ENCODE measurements around the gene NEGR1.

Gene NEGR1

GRCh38 chr1:72229893-72230292, 52.4 kb downstream of the NEGR1 start:
- DNase-seq = no peak

DNA sequence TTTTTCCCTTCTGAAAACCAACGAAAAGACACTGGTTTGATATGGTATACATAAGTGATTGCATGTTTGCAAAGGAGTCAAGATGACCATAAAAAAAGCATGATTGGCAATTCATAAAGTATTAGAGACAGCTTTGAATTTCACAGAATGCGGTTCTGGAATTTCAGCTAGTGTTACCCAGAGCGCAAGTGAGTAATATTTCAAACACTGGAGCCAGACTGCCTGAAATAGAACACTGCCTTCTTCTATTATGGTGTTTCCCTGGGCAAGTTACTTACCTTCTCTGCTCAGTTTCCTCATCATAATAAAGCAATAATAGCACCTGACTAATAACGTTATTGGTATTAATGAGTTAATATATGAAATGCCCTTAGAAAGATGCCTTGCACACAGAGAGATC, 54.7 kb downstream of the NEGR1 start:
- DNase-seq = no peak

DNA sequence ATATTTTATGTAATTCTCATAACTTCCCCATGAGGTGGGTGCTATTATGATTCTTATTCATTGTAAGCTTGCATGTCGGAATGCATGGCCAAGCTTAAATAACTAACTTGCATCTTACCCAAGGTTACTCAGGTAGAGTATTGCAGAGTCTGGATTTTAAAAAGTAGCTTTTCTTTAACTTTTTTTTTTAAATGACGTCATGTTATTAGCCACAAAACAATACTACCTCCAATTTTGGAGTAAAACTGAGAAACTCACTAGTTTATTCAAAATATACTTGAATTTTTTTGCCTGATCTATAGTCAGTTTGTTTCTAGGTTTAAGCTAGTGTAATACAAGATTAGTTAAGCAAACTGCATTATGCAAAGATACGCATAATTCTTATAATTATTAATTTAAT, 57.8 kb downstream of the NEGR1 start:
- DNase-seq = no peak

DNA sequence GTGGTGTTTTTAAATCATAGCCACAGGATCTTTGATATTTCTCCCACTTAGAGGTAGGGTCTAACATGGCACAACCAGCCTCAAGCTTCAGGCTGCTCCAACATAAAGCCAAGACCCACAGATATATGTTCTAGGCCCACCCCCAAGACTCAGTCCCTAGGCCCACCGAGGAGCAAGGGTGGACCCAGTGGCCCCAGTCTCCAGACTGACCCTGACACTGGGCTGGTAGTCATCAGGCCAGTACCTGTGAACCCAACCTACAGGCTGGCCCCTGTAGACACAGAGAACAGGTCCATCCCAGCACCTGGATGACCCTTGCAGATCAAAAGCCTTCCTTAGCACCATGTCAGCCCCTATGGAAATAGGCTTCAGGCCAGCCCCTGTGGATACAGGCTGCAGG, 60.5 kb downstream of the NEGR1 start:
- no peak for DNase-seq

DNA sequence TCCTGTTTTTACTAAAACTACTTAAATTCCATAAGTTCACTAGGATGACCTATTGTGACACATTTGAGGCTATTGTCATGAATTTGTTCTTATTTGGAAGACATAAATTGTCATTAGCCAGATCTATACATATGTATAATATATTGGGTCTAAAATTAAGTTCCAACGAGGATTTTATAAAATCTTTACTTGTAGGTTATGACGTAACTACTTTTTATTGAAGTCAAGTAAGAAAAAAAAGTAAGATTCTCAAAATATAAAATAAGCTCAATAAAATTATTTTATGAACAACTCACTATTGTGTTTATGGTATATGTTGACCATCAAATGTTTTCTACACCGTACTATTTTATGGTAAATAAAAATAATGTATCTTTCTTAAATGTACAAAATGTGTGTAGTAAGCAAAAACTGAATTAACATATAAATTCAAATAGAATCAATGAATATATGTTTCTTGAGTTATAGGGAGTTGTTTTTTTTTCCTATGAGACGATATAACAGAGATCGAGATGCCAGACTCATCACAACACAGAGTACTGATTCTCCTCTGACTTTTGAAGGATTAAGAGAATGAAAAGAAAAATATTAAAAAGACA, 64.1 kb downstream of the NEGR1 start:
- DNase-seq = no peak

DNA sequence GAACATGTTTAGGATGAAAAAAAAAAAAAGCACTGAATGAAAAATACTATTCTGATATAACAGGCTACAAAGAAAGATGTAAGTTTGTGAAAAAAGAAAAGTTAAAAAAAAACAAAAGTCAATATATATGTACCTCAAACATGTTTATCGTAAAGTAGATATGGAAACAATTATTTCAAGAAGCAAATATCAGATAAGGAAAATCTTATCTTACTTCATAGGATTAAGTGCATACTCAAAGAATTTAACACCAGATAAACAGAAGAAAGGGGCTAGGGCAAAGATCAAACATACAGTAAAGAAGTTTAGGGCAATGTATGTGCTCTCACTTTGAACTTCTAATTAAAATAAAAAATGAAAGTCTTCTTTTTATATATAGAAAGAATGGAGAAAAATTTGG, 75.3 kb downstream of the NEGR1 start:
- no peak for DNase-seq

DNA sequence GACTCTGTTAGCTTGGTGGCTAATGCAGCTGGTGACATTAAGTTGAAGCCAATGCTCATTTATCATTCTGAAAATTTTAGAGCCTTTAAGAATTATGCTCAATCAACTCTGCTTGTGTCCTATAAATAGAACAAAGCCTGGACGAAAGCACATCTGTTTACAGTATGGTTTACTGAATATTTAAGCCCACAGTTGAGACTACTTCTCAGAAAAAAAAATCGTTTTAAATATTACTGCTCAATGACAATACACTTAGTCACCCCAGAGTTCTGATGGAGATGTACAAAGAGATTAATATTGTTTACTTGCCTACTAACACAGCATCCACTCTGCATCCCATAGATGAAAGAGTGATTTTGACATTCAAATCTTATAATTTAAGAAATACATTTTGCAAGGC, 79.6 kb downstream of the NEGR1 start:
- DNase-seq = no peak

DNA sequence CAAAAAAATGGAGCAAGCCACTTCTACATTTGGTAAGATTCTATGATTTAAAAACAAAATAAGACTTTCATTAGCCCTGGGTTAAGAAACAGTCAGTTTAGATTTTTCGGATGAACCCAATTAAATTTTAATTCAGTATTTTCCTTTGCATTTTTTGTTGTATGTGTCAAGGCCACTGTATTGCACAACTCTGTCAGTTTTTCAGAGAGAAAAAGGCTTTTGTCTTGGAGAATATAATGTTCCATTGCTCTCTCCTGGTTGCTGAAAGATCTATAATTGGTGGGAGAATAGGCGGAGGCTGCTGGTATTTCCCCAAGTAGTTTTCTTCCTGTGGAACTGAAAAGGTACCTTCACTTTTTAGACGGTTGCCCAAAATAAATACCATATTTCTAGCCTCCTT, 84.6 kb downstream of the NEGR1 start:
- no peak for DNase-seq

DNA sequence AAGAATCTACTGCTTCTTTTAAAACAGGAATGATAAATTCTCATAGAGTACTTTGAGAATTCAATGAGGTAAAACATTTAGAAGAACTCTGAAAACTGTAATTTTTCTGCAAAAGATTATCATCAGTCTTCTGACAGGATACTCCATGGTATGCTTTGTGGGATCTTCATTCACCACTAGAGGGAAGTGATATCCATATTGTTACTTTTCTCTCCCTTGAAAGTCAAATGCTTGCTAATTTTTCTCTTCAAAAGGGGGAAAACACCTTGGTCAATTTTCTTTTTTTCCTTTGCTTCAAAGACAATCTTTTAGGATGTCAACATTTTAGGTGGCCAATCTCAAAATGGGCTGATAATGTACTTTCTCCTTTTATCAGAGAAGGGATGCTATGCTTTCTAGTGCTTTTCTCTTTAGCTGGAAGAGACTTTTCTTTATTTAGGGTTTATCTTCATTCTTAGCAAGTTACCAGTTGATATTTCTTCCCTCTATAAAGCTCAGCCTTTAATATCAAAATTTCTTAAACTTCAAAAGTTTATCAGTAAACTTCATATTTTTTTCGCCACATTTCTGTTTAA, 95.5 kb downstream of the NEGR1 start:
- no peak for DNase-seq

GRCh38 chr1:72184099-72184701, 98.1 kb downstream of the NEGR1 start:
- no peak for DNase-seq

- DNase-seq = no peak
Measured at GRCh38 chr1:72182859-72183258, 99.5 kb downstream of the NEGR1 start.

DNA sequence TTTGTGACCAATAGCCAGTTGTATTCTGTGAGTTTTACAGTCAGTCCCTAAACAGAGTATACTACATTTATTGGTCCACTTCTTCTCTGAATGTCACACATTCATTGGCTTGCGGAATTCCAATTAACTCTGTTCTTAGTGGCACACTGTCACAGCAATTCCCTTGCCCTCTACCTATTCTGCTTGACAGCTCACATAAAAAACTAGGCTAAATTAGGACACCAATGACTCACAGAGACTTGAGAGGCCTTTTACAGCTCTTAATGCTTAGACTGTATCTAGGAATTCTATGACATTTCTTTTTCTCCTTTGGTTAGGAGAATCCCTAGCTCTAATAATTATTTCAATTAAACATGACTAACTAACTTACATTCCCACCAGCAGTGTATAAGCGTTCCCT, 104.1 kb downstream of the NEGR1 start:
- no peak for DNase-seq

- no peak for DNase-seq
Measured at GRCh38 chr1:72177711-72178110, 104.6 kb downstream of the NEGR1 start.

DNA sequence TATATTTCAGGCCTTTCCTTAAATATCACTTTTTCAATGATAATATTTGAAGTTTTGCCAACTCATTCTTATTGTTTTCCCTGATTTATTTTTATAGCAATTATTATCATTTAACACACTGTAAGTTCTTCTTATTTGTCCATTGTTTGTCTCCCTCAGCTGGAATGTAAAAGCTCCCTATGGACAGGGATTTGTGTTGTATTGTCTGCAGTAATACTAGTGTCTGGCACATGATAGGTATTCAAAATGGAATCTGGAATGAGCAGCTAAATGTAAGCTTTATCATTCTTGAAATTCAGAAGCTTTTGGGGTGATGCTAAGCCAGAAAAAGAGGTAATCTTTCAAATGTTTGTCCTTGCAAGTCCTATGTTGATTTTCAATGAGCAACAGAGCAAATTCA, 112.1 kb downstream of the NEGR1 start:
- no peak for DNase-seq

- DNase-seq = no peak
Measured at GRCh38 chr1:72166426-72166825, 115.9 kb downstream of the NEGR1 start.

GRCh38 chr1:72150508-72150907, 131.8 kb downstream of the NEGR1 start:
- no peak for DNase-seq

GRCh38 chr1:72141875-72142274, 140.5 kb downstream of the NEGR1 start:
- DNase-seq = no peak

- no peak for DNase-seq
Measured at GRCh38 chr1:72140222-72140621, 142.1 kb downstream of the NEGR1 start.

GRCh38 chr1:72137656-72138055, 144.7 kb downstream of the NEGR1 start:
- DNase-seq = no peak

DNA sequence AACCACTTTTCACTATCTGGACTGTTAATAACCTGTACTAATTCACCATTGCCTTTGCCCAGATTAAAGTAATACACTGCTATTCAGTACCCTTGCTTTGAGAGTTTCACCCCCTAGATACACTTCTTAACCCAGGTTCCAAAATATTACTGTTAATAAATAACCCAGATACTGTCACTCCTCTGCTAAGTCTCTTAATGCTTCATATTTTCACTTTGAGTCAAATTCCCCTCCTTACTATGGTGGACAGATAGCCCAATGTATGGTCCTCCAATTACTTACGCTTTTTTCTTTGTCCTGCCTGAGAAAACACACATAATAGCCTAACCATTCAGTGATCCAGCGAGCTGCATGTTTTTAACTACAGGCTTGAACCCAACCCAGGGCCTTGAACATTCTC, 152.5 kb downstream of the NEGR1 start:
- no peak for DNase-seq

- no peak for DNase-seq
Measured at GRCh38 chr1:72122099-72122880, 160.0 kb downstream of the NEGR1 start.

- no peak for DNase-seq
Measured at GRCh38 chr1:72119491-72119890, 162.8 kb downstream of the NEGR1 start.

DNA sequence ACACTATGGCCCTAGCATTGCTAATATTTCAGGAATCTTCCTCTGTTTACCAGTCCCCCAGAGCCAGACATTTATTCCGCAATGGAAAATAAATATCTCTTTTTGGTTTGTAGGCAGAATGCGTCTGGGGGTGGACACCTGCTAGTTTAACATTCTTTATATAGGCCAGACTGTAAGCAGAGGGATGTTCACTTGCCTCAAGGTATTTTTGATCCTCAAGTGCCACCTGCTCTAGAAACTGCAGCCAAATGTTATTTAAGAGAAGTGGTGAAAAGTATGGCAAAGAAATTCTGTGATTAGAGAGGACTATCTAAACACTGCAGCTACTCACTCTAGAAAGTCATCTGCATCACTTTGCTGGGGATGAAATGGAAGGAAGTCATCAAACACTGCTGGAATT, 164.7 kb downstream of the NEGR1 start:
- DNase-seq = no peak

DNA sequence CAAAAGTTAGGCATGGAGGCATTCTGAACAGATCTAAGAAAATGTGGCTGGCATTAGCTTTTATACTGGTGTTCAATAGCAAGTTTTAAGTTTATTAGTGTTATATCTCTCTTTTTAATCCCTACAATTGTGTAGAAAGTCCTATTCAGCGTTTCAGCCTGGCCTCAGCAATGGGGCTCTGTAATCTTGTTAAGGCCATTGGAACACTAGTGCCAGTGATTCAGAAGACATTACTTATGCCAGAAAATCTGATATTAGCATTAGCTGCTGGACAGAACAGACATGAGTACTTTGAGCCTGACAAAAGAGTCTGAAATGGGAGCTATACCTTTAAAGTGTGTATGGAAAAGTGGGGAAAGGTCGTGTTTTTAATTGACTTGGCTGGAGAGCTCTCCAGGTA, 167.0 kb downstream of the NEGR1 start:
- no peak for DNase-seq
